Loucy (cell line): ENCODE data around the gene PINK1.
A peak's percentile ranks its signal among the peaks of the same experiment; 100 is the strongest.

Experiments used
- H2AFZ ChIP-seq: fragments of 200-600 bp; sonication (generic); 2 replicates; pipeline ENCODE4 v1.6.0; 2016; ENCODE audit warnings: antibody characterized with exemption, mild to moderate bottlenecking, low read length, moderate library complexity
- H3F3A ChIP-seq: fragments of 200-600 bp; 2 replicates; pipeline ENCODE4 v1.6.0; 2016; ENCODE audit warnings: antibody characterized with exemption, low read depth, mild to moderate bottlenecking
- H3K27me3 ChIP-seq: fragments of 200-600 bp; sonication (generic); 2 replicates; pipeline ENCODE4 v1.6.1; 2014; ENCODE audit warnings: low read length, mild to moderate bottlenecking; ENCODE audit not compliant: insufficient read depth, poor library complexity, severe bottlenecking
- H3K36me3 ChIP-seq: fragments of 200-600 bp; sonication (generic); 2 replicates; pipeline ENCODE4 v1.6.1; 2016; ENCODE audit warnings: low read length; ENCODE audit not compliant: insufficient read depth
- H3K4me1 ChIP-seq: fragments of 200-600 bp; sonication (generic); 2 replicates; pipeline ENCODE4 v1.5.1; 2014; ENCODE audit warnings: low read length, mild to moderate bottlenecking; ENCODE audit not compliant: insufficient read depth, poor library complexity, severe bottlenecking
- H3K4me2 ChIP-seq: fragments of 200-600 bp; sonication (generic); 2 replicates; pipeline ENCODE4 v1.6.0; 2014; ENCODE audit warnings: antibody characterized with exemption, low read length, low read depth, mild to moderate bottlenecking; ENCODE audit not compliant: poor library complexity, severe bottlenecking
- H3K4me3 ChIP-seq: fragments of 200-600 bp; sonication (generic); 2 replicates; pipeline ENCODE4 v1.5.1; 2014; ENCODE audit warnings: low read length, mild to moderate bottlenecking, mixed read lengths; ENCODE audit not compliant: poor library complexity, severe bottlenecking
- H3K79me2 ChIP-seq: fragments of 200-600 bp; sonication (generic); 2 replicates; pipeline ENCODE4 v1.6.1; 2014; ENCODE audit warnings: low read length; ENCODE audit not compliant: insufficient read depth
- H3K9ac ChIP-seq: fragments of 200-600 bp; sonication (generic); 2 replicates; pipeline ENCODE4 v1.6.0; 2014; ENCODE audit warnings: mild to moderate bottlenecking, low read depth, low read length, moderate library complexity; ENCODE audit not compliant: poor library complexity, severe bottlenecking
- H3K9me2 ChIP-seq: fragments of 200-600 bp; sonication (generic); replicated peaks from 2 replicates; pipeline ENCODE4 v1.6.1; 2016; ENCODE audit warnings: low read depth, low read length, mixed read lengths
- H3K9me3 ChIP-seq: fragments of 200-600 bp; sonication (generic); 2 replicates; pipeline ENCODE4 v1.6.1; 2014; ENCODE audit warnings: mild to moderate bottlenecking, antibody characterized with exemption, low read length, low read depth; ENCODE audit not compliant: insufficient read depth
- H4K20me1 ChIP-seq: fragments of 200-600 bp; sonication (generic); 2 replicates; pipeline ENCODE4 v1.6.0; 2014; ENCODE audit warnings: antibody characterized with exemption, low read length, mild to moderate bottlenecking; ENCODE audit not compliant: insufficient read depth, poor library complexity, severe bottlenecking
- EZH2phosphoT487 ChIP-seq: fragments of 200-600 bp; IDR thresholded peaks from 2 replicates; pipeline ENCODE4 v1.6.1; 2018; ENCODE audit warnings: antibody characterized with exemption, mild to moderate bottlenecking, moderate library complexity, borderline replicate concordance
- TF ChIP-seq, protein P1 (sequence below): fragments of 200-600 bp; sonication (generic); conservative IDR thresholded peaks from 2 replicates; pipeline ENCODE4 v1.5.1; 2014; ENCODE audit warnings: mild to moderate bottlenecking, antibody characterized with exemption, low read length

The PINK1 gene

DNA sequence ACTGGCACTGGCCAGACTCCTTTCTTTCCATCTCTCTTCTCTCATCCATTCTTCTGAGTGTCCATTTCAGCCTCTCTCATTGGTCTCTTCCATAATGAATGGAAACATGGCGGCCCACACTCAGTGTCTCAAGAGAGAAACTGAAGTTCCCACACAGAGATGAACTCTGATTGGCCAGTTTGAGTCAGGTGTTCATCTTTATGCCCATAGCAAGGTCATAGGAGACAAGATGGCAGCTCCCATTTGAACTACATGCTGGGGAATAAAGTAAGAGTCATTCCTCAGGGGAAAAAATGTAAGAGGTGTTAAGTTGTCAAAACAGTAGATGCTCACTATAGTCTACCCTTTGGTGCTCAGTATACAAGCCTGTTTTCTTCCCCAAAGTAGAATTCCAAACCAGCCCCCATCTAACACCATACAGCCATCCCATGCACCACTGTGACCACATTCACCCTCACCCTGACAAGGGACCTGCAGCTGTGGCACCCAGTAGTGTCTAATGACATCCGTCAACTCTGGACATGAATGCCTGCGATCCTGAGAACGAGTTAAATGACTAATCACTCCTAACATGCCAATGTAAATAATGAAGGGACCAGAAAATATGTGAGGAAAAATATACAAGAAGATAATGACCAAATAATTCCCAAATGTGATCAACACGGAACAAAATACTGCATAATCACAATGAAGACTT lies 32.0 kb upstream of the PINK1 start:
- H3K9ac ChIP-seq = no peak overlapping the region
- no peak overlapping the region for H3K4me3 ChIP-seq
- H3K27me3 ChIP-seq = no peaks in the 10 kb centered on the region
- no peaks in the 10 kb centered on the region for H3K36me3 ChIP-seq
- no peaks in the 10 kb centered on the region for H3F3A ChIP-seq
- no peaks in the 10 kb centered on the region for H3K9me3 ChIP-seq
- H3K79me2 ChIP-seq = no peaks in the 10 kb centered on the region
- H3K4me2 ChIP-seq = no peak overlapping the region
- peak overlapping the region; percentile 77; the same call in 1 of the 2 replicates for H2AFZ ChIP-seq
- H3K9me2 ChIP-seq = no peaks in the 10 kb centered on the region
- H4K20me1 ChIP-seq = no peaks in the 10 kb centered on the region
- TF ChIP-seq, protein P1, sequence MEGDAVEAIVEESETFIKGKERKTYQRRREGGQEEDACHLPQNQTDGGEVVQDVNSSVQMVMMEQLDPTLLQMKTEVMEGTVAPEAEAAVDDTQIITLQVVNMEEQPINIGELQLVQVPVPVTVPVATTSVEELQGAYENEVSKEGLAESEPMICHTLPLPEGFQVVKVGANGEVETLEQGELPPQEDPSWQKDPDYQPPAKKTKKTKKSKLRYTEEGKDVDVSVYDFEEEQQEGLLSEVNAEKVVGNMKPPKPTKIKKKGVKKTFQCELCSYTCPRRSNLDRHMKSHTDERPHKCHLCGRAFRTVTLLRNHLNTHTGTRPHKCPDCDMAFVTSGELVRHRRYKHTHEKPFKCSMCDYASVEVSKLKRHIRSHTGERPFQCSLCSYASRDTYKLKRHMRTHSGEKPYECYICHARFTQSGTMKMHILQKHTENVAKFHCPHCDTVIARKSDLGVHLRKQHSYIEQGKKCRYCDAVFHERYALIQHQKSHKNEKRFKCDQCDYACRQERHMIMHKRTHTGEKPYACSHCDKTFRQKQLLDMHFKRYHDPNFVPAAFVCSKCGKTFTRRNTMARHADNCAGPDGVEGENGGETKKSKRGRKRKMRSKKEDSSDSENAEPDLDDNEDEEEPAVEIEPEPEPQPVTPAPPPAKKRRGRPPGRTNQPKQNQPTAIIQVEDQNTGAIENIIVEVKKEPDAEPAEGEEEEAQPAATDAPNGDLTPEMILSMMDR = no peak
- no peak for TF ChIP-seq EZH2phosphoT487
- peaks cover 3% of the 10 kb centered on the region for H3K4me1 ChIP-seq

DNA sequence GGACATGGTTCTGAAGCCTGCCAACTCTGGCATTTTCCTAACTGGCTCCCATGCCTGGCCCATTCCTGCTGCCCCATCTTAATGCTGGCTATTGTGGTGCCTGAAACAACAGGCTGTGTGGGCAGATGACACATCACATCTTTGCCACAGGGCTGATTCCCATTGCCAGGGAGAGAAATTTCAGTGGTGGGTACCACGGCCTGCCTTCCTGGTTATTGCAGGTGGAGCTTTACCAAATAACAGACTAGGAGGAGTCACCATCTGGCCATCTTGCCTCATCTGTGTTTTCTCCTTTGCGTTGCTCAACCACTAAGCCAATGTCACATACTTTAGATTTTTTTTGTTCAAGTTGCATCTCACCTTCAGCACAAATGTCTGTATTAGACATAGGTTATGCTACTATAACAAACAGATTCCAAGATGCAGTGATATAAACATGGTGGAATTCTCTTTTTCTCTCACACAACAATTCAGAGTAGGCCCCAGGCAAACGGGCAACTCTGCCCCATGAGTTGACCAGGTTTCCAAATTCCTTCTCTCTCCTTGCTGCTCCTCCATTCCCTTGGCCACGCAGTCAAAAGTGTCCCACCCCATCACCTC lies 30.3 kb upstream of the PINK1 start:
- no peak overlapping the region for H3K4me2 ChIP-seq
- TF ChIP-seq EZH2phosphoT487 = no peak
- TF ChIP-seq, protein P1 = no peak
- no peaks in the 10 kb centered on the region for H3F3A ChIP-seq
- H4K20me1 ChIP-seq = no peaks in the 10 kb centered on the region
- no peak overlapping the region for H3K9ac ChIP-seq
- H3K9me3 ChIP-seq = no peaks in the 10 kb centered on the region
- no peaks in the 10 kb centered on the region for H3K4me1 ChIP-seq
- H3K4me3 ChIP-seq = no peak overlapping the region
- no peaks in the 10 kb centered on the region for H3K36me3 ChIP-seq
- H3K79me2 ChIP-seq = no peaks in the 10 kb centered on the region
- H3K9me2 ChIP-seq = no peaks in the 10 kb centered on the region
- no peak overlapping the region for H2AFZ ChIP-seq
- H3K27me3 ChIP-seq = no peaks in the 10 kb centered on the region

DNA sequence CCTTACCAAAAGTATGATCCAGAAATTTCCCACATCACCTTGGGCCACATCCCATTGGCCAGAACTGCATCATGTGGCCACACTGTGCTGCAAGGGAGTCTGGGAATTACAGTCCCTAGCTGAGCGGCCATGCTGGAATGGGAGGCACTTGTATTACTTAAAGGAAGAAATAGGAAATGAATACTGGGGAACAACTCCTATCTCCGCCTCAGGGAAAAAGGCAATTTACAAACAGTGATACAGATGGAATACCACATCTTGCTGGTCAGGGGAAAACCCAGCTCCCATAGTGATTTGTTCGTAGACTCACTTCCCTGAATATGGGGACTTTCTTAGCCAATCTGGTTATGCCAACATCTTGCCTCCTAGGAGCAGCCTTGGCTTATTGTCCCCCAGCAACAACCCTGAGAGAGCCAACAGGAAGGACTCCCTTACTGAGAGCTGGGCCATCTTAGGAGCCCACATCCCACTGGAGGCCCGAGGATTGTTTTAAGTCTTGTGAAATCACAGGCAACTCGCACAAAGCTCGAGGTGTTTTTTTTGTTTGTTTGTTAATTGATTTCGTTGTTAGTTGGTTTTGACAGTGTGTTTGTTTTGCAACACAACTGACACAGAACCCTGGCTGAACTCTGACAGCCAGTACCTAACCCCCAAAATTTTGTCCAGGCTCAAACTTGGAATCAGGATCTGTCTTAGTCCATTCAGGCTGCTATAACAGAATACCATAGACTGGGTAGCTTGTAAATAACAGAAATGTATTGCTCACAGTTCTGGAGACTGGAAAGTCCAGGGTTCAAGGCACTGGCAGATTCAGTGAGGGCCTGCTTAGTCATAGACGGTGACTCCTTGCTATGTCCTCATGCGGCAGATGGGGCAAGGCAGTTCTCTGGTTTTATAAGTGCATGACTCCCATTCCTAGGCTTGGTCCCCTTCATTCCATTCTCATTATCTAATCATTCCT lies 29.5 kb upstream of the PINK1 start:
- Histone ChIP-seq H3F3A (no peaks in the 10 kb centered on the region), H3K4me3 (no peak overlapping the region), H3K27me3 (no peaks in the 10 kb centered on the region), H3K9ac (no peak overlapping the region), H4K20me1 (no peaks in the 10 kb centered on the region), H3K36me3 (no peaks in the 10 kb centered on the region), H3K9me3 (no peaks in the 10 kb centered on the region), H2AFZ (no peak overlapping the region), H3K79me2 (no peaks in the 10 kb centered on the region), H3K9me2 (no peaks in the 10 kb centered on the region), H3K4me2 (no peak overlapping the region), H3K4me1 (no peaks in the 10 kb centered on the region)
- TF ChIP-seq, protein P1 = no peak
- no peak for TF ChIP-seq EZH2phosphoT487
